T-cell (primary cell): ENCODE data around the gene ABCB11. TPM values are rescaled to one million over a fixed set of nuclear protein-coding genes. Genes with fewer than 3 reads are reported as not detected.

Experiments
- ATAC-seq, 4 experiments: fragments of 200-7000 bp in 3 of 4; fragments of 150-1000 bp in 1 of 4; cut with Tn5 transposase; replicated peaks in 1 of 4; 1 replicate in 3 of 4; 2 replicates in 1 of 4; pipeline ENCODE4 v1.10.0; 2021; ENCODE audit warnings: moderate library complexity in 3 of 4, mild to moderate bottlenecking in 2 of 4, moderate number of reproducible peaks in 1 of 4
- CTCF ChIA-PET, 2 donors: fragments of 300-600 bp; sonication (Branson Sonifier 250); formaldehyde crosslinking; loops; one replicate each; lab custom pipeline; 2022; ENCODE audit warnings: antibody characterized with exemption in 2 of 2; lab: Charles Lee
- POLR2A ChIA-PET, 2 donors: fragments of 300-600 bp; sonication (Branson Sonifier 250); formaldehyde crosslinking; loops; one replicate each; lab custom pipeline; 2022; ENCODE audit warnings: antibody characterized with exemption in 2 of 2; lab: Charles Lee
- DNase-seq, 35 experiments: peaks; one replicate each; pipeline versions ENCODE4 v3.0.0 to v3.0.0-alpha.2; 2013 to 2023
- H3K27ac ChIP-seq: one replicate; pipeline ENCODE4 v1.5.1; 2013; ENCODE audit warnings: low read length
- H3K27me3 ChIP-seq, 2 experiments: replicated peaks in 1 of 2; 1 replicate in 1 of 2; 2 replicates in 1 of 2; pipeline versions ENCODE4 v1.6.1 to v1.7.0; 2013; ENCODE audit warnings: low read length in 1 of 2, mixed read lengths in 1 of 2; ENCODE audit not compliant: control insufficient read depth in 2 of 2, insufficient read depth in 2 of 2; ENCODE audit errors: extremely low read depth in 1 of 2
- H3K36me3 ChIP-seq, 2 donors: 1 replicate in 1 of 2; 2 replicates in 1 of 2; pipeline versions ENCODE4 v1.6.1 to v1.7.0; 2013; ENCODE audit warnings: low read length in 1 of 2; ENCODE audit not compliant: control insufficient read depth in 2 of 2, insufficient read depth in 1 of 2; ENCODE audit errors: extremely low read depth in 1 of 2
- H3K4me1 ChIP-seq, 2 experiments: 1 replicate in 1 of 2; 2 replicates in 1 of 2; pipeline versions ENCODE4 v1.6.1 to v1.7.0; 2013; ENCODE audit warnings: low read length in 2 of 2, mixed read lengths in 1 of 2; ENCODE audit not compliant: insufficient read depth in 2 of 2, control insufficient read depth in 1 of 2; ENCODE audit errors: extremely low read depth in 1 of 2
- H3K4me3 ChIP-seq, 2 donors: 1 replicate in 1 of 2; 2 replicates in 1 of 2; pipeline versions ENCODE4 v1.5.1 to v1.7.0; 2013; ENCODE audit warnings: mild to moderate bottlenecking in 2 of 2, low read length in 1 of 2, moderate library complexity in 1 of 2; ENCODE audit not compliant: control insufficient read depth in 1 of 2; ENCODE audit errors: extremely low read depth in 1 of 2
- H3K9me3 ChIP-seq: 2 replicates; pipeline ENCODE4 v1.7.0; 2013
- H3K27ac Mint-ChIP-seq, 2 donors: one replicate each; pipeline ENCODE4 v1.8.0; 2020 to 2021; ENCODE audit warnings: mild to moderate bottlenecking in 2 of 2, mixed read lengths in 2 of 2
- H3K27me3 Mint-ChIP-seq, 2 donors: one replicate each; pipeline ENCODE4 v1.8.0; 2021 to 2022; ENCODE audit warnings: mixed read lengths in 2 of 2
- H3K36me3 Mint-ChIP-seq: one replicate; pipeline ENCODE4 v1.8.0; 2021; ENCODE audit warnings: mixed read lengths
- H3K4me1 Mint-ChIP-seq, 3 donors: one replicate each; pipeline ENCODE4 v1.8.0; 2020 to 2022; ENCODE audit warnings: mixed read lengths in 3 of 3, mild to moderate bottlenecking in 1 of 3
- H3K4me3 Mint-ChIP-seq, 3 donors: one replicate each; pipeline ENCODE4 v1.8.0; 2020 to 2022; ENCODE audit warnings: mild to moderate bottlenecking in 3 of 3, mixed read lengths in 3 of 3, moderate library complexity in 3 of 3
- H3K9me3 Mint-ChIP-seq, 3 donors: one replicate each; pipeline ENCODE4 v1.8.0; 2020 to 2022; ENCODE audit warnings: mixed read lengths in 3 of 3
- WGBS: methylation state at CpG from one replicate; pipeline ENCODE4 v1.1.5; 2013; ENCODE audit warnings: missing lambda C conversion rate; ENCODE audit not compliant: insufficient coverage; 5-methylcytosine and 5-hydroxymethylcytosine counted together
- total RNA-seq, 35 experiments: library from RNA in 6 of 35; stranded (reverse) in 6 of 35; fragments of 120-200 nt in 1 of 35; gene quantifications; one replicate each; pipeline versions ENCODE4 v1.2.1 to v1.2.4 and lab custom pipeline; 2013 to 2026

ABCB11 gene
- total RNA-seq, 5 donors from 2014 or later (not counting 1 experiment from before 2014, with no cell fraction given): 0.03 TPM; not detected in 3

DNA sequence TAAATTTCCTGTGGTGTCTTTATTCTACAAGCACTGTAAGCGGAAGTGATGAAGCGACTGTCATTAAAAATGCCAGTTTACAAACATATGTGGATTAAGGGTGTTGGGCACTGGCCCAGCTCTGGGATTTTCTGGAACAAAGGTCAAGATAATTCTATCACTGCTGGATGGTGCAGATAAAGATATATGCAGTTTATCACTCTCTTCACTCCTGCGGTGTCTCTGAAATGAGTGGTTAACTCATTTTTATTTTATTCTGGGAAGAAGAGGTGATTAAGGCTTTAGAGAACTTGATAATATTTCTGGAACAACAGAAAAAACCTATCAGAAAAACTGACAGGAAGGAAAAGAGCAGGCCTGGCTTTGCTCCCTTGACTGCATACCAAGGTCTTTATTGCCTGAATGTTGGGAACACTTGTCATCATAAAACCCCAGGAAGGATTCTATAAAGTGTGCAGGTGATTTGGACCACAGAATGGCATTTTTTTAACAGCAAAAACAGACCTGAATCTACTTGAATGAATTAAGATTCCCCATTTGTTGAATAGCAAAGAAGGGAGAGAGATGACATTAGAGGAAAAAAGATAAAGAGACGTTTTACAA lies 32.4 kb downstream of the ABCB11 start:
- CTCF ChIA-PET: no interaction called here

DNA sequence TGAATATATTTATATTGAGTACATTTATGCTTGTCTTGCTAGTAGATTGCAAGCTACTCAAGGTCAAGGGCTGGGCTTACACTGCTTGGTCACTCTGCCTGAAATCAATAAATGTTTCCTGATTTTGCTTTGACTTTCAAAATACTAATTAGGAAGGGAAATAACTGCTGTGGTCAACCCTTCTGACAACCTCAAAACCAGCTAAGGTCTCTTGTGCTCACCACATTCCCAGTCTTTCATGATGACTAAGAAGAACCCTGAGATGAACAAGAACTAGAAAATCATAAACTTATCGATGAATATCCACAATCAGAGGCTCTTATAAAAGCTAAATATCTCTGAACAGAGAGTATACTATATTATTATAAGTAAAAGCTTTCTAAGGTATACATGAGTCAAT lies 33.3 kb downstream of the ABCB11 start:
- POLR2A ChIA-PET: interaction anchor here in 1 of 2 donors (0.5 kb wide), 1 partner anchor 34 kb away, joined by 3 read pairs; no protein-coding TSS in a partner anchor
- no peak for DNase-seq
- CTCF ChIA-PET: no interaction called here
- H3K36me3 Mint-ChIP-seq: no peaks in the 10 kb centered on the region
- no peak overlapping the region for H3K4me3 ChIP-seq
- no peaks in the 10 kb centered on the region for H3K27me3 ChIP-seq
- WGBS: no CpG with 5 or more reads among the region's 1 CpG
- no peak overlapping the region for H3K4me3 Mint-ChIP-seq
- H3K27ac Mint-ChIP-seq: no peak overlapping the region
- H3K4me1 Mint-ChIP-seq: peaks cover 0 to 2% (median 0%) of the 10 kb centered on the region in 3 donors
- H3K27me3 Mint-ChIP-seq: peaks cover 0 to 4% of the 10 kb centered on the region in 2 donors
- no peak for ATAC-seq
- no peaks in the 10 kb centered on the region for H3K9me3 Mint-ChIP-seq
- H3K9me3 ChIP-seq: no peaks in the 10 kb centered on the region
- H3K4me1 ChIP-seq: no peaks in the 10 kb centered on the region
- no peaks in the 10 kb centered on the region for H3K36me3 ChIP-seq
- no peak overlapping the region for H3K27ac ChIP-seq

More for the DNA sequence above, 32.4 kb downstream of the ABCB11 start:
- ATAC-seq (no peak), DNase-seq (no peak)
- H3K36me3 ChIP-seq: no peaks in the 10 kb centered on the region
- H3K27me3 Mint-ChIP-seq: peaks cover 0 to 4% of the 10 kb centered on the region in 2 donors
- H3K27ac Mint-ChIP-seq: no peak overlapping the region
- no peaks in the 10 kb centered on the region for H3K27me3 ChIP-seq
- H3K4me1 Mint-ChIP-seq: peaks cover 0 to 2% (median 0%) of the 10 kb centered on the region in 3 donors
- WGBS: no CpG with 5 or more reads among the region's 4 CpGs
- no peaks in the 10 kb centered on the region for H3K4me1 ChIP-seq
- no peak overlapping the region for H3K4me3 Mint-ChIP-seq
- H3K36me3 Mint-ChIP-seq: no peaks in the 10 kb centered on the region
- H3K9me3 Mint-ChIP-seq: no peaks in the 10 kb centered on the region
- no peak overlapping the region for H3K4me3 ChIP-seq
- H3K27ac ChIP-seq: no peak overlapping the region
- POLR2A ChIA-PET: interaction anchor here in 1 of 2 donors (0.5 kb wide), 1 partner anchor 35 kb away, joined by 3 read pairs; no protein-coding TSS in a partner anchor
- no peaks in the 10 kb centered on the region for H3K9me3 ChIP-seq

DNA sequence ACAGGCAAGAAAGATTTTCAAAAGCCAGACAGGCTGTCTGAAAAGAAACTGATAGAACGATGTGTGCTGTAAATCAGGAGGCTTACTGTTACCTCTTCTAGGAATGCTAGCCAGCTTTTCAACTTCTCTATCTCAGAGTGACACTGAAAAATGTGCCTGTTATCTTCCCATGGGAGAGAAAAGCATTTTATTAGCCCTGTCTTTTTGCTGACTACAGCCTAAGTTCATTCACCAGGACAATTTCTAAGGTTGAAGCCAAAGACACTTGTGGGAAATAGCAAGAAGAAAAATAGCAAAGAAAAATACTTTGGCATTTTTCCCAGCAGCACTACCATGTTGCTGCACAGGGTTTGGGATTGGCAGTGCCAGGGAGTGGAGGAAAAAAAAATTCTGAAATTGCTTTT lies 34.0 kb downstream of the ABCB11 start:
- H3K36me3 Mint-ChIP-seq: no peaks in the 10 kb centered on the region
- H3K27ac ChIP-seq: no peak overlapping the region
- DNase-seq: no peak
- H3K4me3 Mint-ChIP-seq: no peak overlapping the region
- H3K27ac Mint-ChIP-seq: no peak overlapping the region
- ATAC-seq: no peak
- no peaks in the 10 kb centered on the region for H3K4me1 ChIP-seq
- WGBS: 100% methylated on average over 1 of the region's 1 CpG
- H3K4me3 ChIP-seq: no peak overlapping the region
- H3K9me3 ChIP-seq: no peaks in the 10 kb centered on the region
- ChIA-PET CTCF (no interaction called here), POLR2A (no interaction called here)
- no peaks in the 10 kb centered on the region for H3K9me3 Mint-ChIP-seq
- no peaks in the 10 kb centered on the region for H3K36me3 ChIP-seq
- H3K27me3 ChIP-seq: no peaks in the 10 kb centered on the region
- H3K27me3 Mint-ChIP-seq: peaks cover 0 to 4% of the 10 kb centered on the region in 2 donors
- H3K4me1 Mint-ChIP-seq: peaks cover 0 to 2% (median 0%) of the 10 kb centered on the region in 3 donors

- H3K4me3 ChIP-seq: no peak overlapping the region
- Mint-ChIP-seq H3K27ac (no peak overlapping the region), H3K9me3 (no peaks in the 10 kb centered on the region), H3K27me3 (peaks cover 0 to 4% of the 10 kb centered on the region in 2 donors), H3K36me3 (no peaks in the 10 kb centered on the region), H3K4me3 (no peak overlapping the region), H3K4me1 (peaks cover 0 to 2% (median 0%) of the 10 kb centered on the region in 3 donors)
- no peaks in the 10 kb centered on the region for H3K9me3 ChIP-seq
- H3K4me1 ChIP-seq: no peaks in the 10 kb centered on the region
- no peak overlapping the region for H3K27ac ChIP-seq
- ATAC-seq (no peak), DNase-seq (no peak)
- no CpG with 5 or more reads among the region's 1 CpG for WGBS
- POLR2A ChIA-PET: no interaction called here
- CTCF ChIA-PET: interaction anchor here in 1 of 2 donors (0.6 to 0.7 kb wide), 3 partner anchors 10 to 16 kb away, joined by 3 to 4 read pairs (median 3); no protein-coding TSS in a partner anchor
- no peaks in the 10 kb centered on the region for H3K27me3 ChIP-seq
- no peaks in the 10 kb centered on the region for H3K36me3 ChIP-seq
Measured at GRCh38 chr2:168995744-168996143, 35.4 kb downstream of the ABCB11 start.

- no peaks in the 10 kb centered on the region for H3K9me3 ChIP-seq
- Mint-ChIP-seq H3K9me3 (no peaks in the 10 kb centered on the region), H3K4me3 (no peak overlapping the region), H3K4me1 (peaks cover 0 to 2% (median 2%) of the 10 kb centered on the region in 3 donors), H3K27ac (no peak overlapping the region), H3K36me3 (no peaks in the 10 kb centered on the region), H3K27me3 (peaks cover 0 to 4% of the 10 kb centered on the region in 2 donors)
- DNase-seq (no peak), ATAC-seq (no peak)
- CTCF ChIA-PET: no interaction called here
- H3K27ac ChIP-seq: no peak overlapping the region
- H3K4me3 ChIP-seq: no peak overlapping the region
- H3K4me1 ChIP-seq: no peaks in the 10 kb centered on the region
- WGBS: 100% methylated on average over 1 of the region's 3 CpGs
- POLR2A ChIA-PET: no interaction called here
- no peaks in the 10 kb centered on the region for H3K36me3 ChIP-seq
- no peaks in the 10 kb centered on the region for H3K27me3 ChIP-seq
Measured at GRCh38 chr2:168993538-168993937, 37.6 kb downstream of the ABCB11 start.

DNA sequence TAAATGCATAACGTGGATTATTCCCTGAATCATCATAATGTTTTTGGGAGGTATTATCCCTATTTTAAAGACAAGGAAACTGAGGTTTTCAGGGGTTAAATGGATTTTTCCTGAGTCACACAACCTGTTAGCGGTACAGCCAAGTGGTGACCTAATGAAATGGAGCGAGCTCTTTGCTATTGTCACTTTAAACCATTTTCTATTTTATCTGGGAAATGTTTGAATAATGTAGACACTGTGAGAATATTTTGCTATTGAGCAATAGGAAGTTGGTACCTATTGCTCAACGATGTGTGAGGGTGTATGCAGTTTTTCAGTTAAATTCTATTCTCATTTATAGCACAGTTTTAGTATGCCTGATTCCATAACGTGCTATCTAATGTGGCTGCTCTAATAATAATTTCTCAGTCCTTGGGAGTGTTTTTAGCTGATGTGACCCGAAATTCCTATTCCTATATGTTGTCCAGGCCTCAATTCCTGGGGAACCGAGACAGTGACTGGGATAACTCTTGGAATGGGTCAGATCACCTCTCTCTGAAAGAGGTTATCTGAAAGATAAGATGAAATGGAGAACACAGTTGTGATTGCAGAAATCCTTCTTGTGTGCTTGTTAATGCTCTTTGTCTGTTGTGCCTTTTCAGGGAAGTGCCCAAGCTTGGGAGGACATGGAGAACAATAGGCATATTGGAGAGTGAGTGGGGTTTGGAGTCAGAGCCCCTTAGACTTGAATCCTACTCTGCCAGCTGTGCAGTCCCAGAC lies 38.4 kb downstream of the ABCB11 start:
- no peaks in the 10 kb centered on the region for H3K27me3 ChIP-seq
- ATAC-seq (no peak), DNase-seq (no peak)
- H3K9me3 Mint-ChIP-seq: no peaks in the 10 kb centered on the region
- WGBS: 60% methylated on average over 1 of the region's 7 CpGs
- POLR2A ChIA-PET: no interaction called here
- H3K4me3 Mint-ChIP-seq: no peak overlapping the region
- H3K4me3 ChIP-seq: no peak overlapping the region
- H3K27me3 Mint-ChIP-seq: peaks cover 0 to 4% of the 10 kb centered on the region in 2 donors
- H3K9me3 ChIP-seq: no peaks in the 10 kb centered on the region
- no peaks in the 10 kb centered on the region for H3K4me1 ChIP-seq
- H3K36me3 ChIP-seq: no peaks in the 10 kb centered on the region
- H3K27ac Mint-ChIP-seq: no peak overlapping the region
- peaks cover 0 to 2% (median 2%) of the 10 kb centered on the region in 3 donors for H3K4me1 Mint-ChIP-seq
- H3K27ac ChIP-seq: no peak overlapping the region
- no peaks in the 10 kb centered on the region for H3K36me3 Mint-ChIP-seq
- CTCF ChIA-PET: no interaction called here
